ENCODE data around the gene FGF14.
"Not testable (repeated sequence)": the region's sequence is repeated elsewhere in the genome, so short reads cannot be mapped to it uniquely, and the experiment has no call there.

Gene FGF14

GRCh38 chr13:102136735-102137296, 265.0 kb downstream of the FGF14 start:
- no peak for DNase-seq (ENCODE audit: low spot score)

- no peak for DNase-seq (ENCODE audit: low spot score)
Observed at GRCh38 chr13:102132777-102133295, 269.0 kb downstream of the FGF14 start.

GRCh38 chr13:102131246-102131645, 270.6 kb downstream of the FGF14 start:
- no peak for DNase-seq (ENCODE audit: low spot score)

- no peak for DNase-seq (ENCODE audit: low spot score)
Observed at GRCh38 chr13:102128216-102128810, 273.5 kb downstream of the FGF14 start.

DNA sequence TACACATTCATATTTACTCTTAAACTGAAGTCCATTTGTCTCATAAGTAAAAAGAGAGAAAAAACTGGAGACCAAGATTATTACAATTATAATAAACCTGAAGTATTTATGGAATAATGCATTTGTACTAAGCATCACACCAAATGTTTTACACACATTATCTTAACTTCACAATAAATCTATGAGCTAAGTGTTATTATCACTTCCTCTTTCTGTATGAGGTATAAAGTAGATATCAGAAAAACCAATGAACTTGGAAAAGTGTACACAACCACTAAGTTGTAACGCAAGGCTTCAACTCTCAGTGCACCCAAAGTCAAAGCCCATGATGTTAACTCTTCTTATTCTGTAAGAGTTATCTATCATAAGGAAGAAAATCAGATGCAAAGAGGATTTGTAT, 274.7 kb downstream of the FGF14 start:
- DNase-seq (ENCODE audit: low spot score), result no peak

- no peak for DNase-seq (ENCODE audit: low spot score)
Observed at GRCh38 chr13:102122147-102122546, 279.7 kb downstream of the FGF14 start.

GRCh38 chr13:102117175-102117831, 284.5 kb downstream of the FGF14 start:
- DNase-seq (ENCODE audit: low spot score), result no peak

- DNase-seq (ENCODE audit: low spot score), result no peak
Observed at GRCh38 chr13:102103469-102103868, 298.4 kb downstream of the FGF14 start.

DNA sequence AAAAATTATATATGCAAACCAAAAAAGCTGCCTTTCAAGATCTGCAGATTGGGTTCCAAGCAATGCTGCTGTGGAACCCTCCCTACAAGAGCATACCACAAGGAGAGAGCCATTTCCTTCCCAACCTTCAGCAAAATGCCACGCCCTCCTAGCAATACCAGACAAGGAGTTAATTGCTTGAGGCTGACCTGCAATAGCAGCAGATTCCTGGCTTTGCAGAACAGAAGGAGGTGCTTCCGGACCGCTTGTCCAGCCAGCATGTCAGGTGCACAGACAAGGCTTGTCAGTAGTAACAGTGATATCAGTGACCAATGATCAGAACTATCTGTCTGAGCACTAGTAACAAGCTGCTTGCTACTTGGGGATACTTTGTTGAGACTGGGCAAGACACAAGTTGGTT, 301.6 kb downstream of the FGF14 start:
- no peak for DNase-seq (ENCODE audit: low spot score)

DNA sequence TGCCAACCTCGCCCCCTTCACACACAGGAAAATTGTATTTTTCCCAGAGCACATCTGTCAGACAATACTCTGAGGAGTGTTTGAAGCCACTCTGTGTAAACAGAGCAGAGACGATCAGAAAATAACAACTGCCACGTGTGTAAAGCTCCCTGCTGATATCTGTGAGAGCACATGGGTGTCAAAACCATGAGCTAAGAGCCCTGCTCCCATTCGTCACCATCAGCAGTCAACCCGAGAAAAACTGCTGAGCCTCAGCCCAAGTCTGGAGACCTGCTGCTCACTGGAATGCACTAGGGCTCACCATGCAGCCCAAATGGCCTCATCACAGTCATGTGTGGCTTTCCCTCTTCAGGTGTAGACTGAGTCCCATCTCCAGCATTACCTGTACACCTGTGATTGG, 304.1 kb downstream of the FGF14 start:
- no peak for DNase-seq (ENCODE audit: low spot score)

DNA sequence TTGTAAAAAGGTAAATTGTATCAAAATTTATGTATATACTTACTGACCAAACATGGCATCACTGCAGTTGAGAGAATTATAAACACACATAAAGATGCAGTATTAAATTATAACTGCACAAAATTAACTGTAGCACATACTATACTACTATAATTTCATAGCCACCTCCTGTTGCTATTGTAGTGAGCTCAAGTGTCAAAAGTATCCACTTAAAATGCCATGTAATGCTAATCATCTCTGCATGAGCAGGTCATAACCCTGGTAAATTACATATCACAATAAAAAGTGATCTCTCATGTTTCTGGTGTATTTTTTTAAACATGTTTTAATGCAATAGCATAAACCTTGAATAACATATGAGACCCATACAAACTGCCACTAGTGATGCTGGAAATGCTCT, 308.6 kb downstream of the FGF14 start:
- not testable (repeated sequence) for DNase-seq (ENCODE audit: low spot score)

GRCh38 chr13:102091231-102091630, 310.6 kb downstream of the FGF14 start:
- no peak for DNase-seq (ENCODE audit: low spot score)

DNA sequence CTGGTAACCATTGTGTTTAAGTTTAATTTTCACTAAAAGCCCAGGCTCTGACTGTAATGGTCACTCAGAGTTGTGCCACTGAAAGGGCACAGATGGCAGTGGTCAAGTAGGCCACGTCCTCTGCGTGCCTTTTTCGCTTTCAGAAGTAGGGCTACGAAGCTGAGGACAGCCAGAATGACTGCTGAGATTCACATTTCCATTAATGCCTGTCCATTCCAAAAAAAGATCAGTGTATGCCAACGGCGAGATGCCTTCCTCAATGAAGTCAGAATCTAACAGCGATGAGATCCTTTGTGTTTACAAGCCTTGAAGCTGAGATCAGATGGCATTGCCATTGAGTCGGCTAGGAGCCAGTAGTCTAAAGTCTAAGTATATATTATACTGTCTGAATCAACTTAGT, 311.3 kb downstream of the FGF14 start:
- no peak for DNase-seq (ENCODE audit: low spot score)

GRCh38 chr13:102089722-102090121, 312.1 kb downstream of the FGF14 start:
- no peak for DNase-seq (ENCODE audit: low spot score)

GRCh38 chr13:102089177-102089576, 312.7 kb downstream of the FGF14 start:
- no peak for DNase-seq (ENCODE audit: low spot score)

- DNase-seq (ENCODE audit: low spot score), result no peak
Observed at GRCh38 chr13:102073251-102073650, 328.6 kb downstream of the FGF14 start.

- DNase-seq (ENCODE audit: low spot score), result no peak
Observed at GRCh38 chr13:102071711-102072110, 330.1 kb downstream of the FGF14 start.

DNA sequence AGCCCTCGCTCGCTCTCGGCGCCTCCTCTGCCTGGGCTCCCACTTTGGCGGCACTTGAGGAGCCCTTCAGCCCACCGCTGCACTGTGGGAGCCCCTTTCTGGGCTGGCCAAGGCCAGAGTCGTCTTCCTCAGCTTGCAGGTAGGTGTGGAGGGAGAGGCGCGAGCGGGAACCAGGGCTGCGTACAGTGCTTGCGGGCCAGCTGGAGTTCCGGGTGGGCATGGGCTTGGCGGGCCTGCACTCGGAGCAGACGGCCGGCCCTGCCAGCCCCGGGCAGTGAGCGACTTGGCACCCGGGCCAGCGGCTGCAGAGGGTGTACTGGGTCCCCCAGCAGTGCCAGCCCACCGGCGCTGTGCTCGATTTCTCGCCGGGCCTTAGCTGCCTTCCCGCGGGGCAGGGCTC, 333.5 kb downstream of the FGF14 start:
- not testable (repeated sequence) for DNase-seq (ENCODE audit: low spot score)

- DNase-seq (ENCODE audit: low spot score), result no peak
Observed at GRCh38 chr13:102055090-102055779, 346.6 kb downstream of the FGF14 start.

DNA sequence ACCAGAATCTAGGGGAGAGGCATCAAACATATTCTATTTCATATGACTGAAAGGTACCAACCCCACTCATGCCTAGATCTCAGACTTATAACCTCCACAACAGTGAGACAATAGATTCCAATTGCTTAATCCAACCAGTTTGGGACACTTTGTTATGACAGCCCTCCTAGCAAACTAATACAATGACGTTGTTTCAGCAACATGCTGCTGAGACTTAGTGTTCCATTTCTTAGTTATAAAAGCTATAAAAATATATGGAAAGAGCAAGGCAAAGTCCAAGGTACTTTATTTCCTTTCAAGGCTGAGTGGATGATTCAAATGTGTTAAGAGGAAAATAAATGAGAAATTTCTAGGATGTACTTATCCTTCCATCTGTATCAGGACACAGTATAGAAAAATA, 352.0 kb downstream of the FGF14 start:
- no peak for DNase-seq (ENCODE audit: low spot score)

- DNase-seq (ENCODE audit: low spot score), result no peak
Observed at GRCh38 chr13:102045731-102046130, 356.1 kb downstream of the FGF14 start.

GRCh38 chr13:102042746-102043145, 359.1 kb downstream of the FGF14 start:
- DNase-seq (ENCODE audit: low spot score), result no peak

DNA sequence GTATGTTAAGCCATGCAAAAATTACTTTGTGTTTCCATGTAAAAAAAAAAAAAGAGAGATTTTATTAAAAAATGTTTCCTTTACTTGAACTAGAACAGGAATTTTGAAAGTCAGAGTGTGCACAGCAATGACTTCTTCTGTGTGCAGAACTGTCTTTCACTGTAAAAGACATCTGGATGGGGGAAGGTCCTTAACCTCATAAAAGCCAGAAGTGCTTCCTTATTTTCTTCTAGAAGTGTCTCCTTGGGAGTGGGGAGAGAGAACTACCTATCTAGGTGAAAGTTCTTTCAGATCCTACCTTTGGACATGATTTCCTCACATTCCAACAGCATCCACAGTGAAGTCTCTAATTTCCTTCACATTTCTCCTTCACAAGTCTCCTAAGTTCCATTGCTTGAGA, 360.3 kb downstream of the FGF14 start:
- no peak for DNase-seq (ENCODE audit: low spot score)

Data from hematopoietic multipotent progenitor cell treated with erythropoietin and hydrocortisone succinate and interleukin-3 and kit ligand, for 17 days (in vitro differentiated cells).